HG03442 (cell line): Measurements from ENCODE around the gene KCND3.

Experiments used
- ATAC-seq: cut with Tn5 transposase; IDR thresholded peaks from one replicate; pipeline ENCODE4 v1.9.1; 2021; ENCODE audit warnings: mild to moderate bottlenecking, moderate library complexity; ENCODE audit not compliant: unreplicated experiment

Gene KCND3

GRCh38 chr1:111920221-111921024, 69.0 kb downstream of the KCND3 start:
- ATAC-seq, result no peak

GRCh38 chr1:111911776-111912515, 77.5 kb downstream of the KCND3 start:
- no peak for ATAC-seq

GRCh38 chr1:111911061-111911460, 78.4 kb downstream of the KCND3 start:
- no peak for ATAC-seq

- ATAC-seq, result no peak
These were observed 80.4 kb downstream of the KCND3 start for GRCh38 chr1:111909030-111909429.

GRCh38 chr1:111908011-111908621, 81.4 kb downstream of the KCND3 start:
- ATAC-seq, result no peak

- ATAC-seq, result no peak
These were observed 82.1 kb downstream of the KCND3 start for GRCh38 chr1:111907321-111907720.

- no peak for ATAC-seq
These were observed 82.7 kb downstream of the KCND3 start for GRCh38 chr1:111906816-111907215.

- ATAC-seq, result no peak
These were observed 83.4 kb downstream of the KCND3 start for GRCh38 chr1:111906111-111906510.

- no peak for ATAC-seq
These were observed 84.8 kb downstream of the KCND3 start for GRCh38 chr1:111904478-111905218.

- no peak for ATAC-seq
These were observed 85.5 kb downstream of the KCND3 start for GRCh38 chr1:111903871-111904449.

- no peak for ATAC-seq
These were observed 86.2 kb downstream of the KCND3 start for GRCh38 chr1:111903148-111903870.

GRCh38 chr1:111895469-111895868, 94.0 kb downstream of the KCND3 start:
- no peak for ATAC-seq

- no peak for ATAC-seq
These were observed 94.5 kb downstream of the KCND3 start for GRCh38 chr1:111895017-111895416.

GRCh38 chr1:111894497-111894896, 95.0 kb downstream of the KCND3 start:
- no peak for ATAC-seq

GRCh38 chr1:111891566-111891965, 97.9 kb downstream of the KCND3 start:
- ATAC-seq, result no peak

- ATAC-seq, result no peak
These were observed 100.6 kb downstream of the KCND3 start for GRCh38 chr1:111888740-111889376.

- ATAC-seq, result no peak
These were observed 101.6 kb downstream of the KCND3 start for GRCh38 chr1:111887875-111888274.

GRCh38 chr1:111887385-111887784, 102.1 kb downstream of the KCND3 start:
- ATAC-seq, result no peak

GRCh38 chr1:111886741-111887140, 102.7 kb downstream of the KCND3 start:
- ATAC-seq, result no peak
